Body of pancreas (tissue), 4 donors: ENCODE results near the gene SLC19A1.
A peak's percentile ranks its signal among the peaks of the same experiment; 100 is the strongest.

Source experiments
- POLR2A ChIP-seq, 3 donors: fragments of 450-650 bp; IDR thresholded peaks; one replicate each; pipeline ENCODE4 v1.6.1; 2016; ENCODE audit warnings: antibody characterized with exemption in 3 of 3, mild to moderate bottlenecking in 2 of 3
- TF ChIP-seq, protein P1 (sequence below), 7 experiments: fragments of 450-650 bp in 4 of 7; fragments of 200-600 bp in 3 of 7; sonication (generic) in 3 of 7; IDR thresholded peaks; one replicate each; pipeline ENCODE4 v1.5.1; 2016 to 2019; ENCODE audit warnings: antibody characterized with exemption in 7 of 7

DNA sequence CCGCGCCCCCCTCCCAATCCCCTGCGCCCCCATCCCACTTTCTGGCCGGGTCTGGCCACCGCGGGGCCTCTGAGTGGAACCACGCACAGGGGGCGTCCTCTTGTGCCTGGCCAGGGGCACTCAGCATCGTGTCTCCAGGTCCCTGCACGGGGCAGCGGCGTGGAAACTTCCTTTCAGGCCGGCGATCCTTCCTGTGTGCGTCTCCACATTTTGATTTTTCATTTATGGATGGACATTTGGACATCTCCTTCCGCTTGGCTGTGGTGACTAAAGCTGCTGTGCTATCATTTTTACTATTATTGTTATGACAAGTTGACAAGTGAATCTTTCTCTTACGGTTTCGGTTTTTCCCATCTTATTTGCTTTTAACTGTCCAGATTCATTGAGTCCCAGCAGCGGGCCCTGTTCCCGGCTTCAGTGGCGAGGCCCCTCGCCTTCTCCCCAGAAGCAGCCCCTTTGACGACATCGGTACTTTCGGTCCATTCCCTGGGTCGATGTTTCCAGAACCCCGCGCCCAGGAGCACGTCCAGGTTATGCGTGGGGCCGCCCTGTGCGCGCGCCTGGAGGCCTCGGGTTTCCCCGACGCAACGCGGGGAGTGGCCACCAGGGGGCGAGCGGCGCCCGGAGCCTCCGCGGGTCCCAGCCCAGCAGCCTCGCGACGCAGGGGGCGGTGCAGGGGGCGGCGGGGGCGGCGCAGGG is 12.4 kb upstream of the SLC19A1 start:
- TF ChIP-seq, protein P1, sequence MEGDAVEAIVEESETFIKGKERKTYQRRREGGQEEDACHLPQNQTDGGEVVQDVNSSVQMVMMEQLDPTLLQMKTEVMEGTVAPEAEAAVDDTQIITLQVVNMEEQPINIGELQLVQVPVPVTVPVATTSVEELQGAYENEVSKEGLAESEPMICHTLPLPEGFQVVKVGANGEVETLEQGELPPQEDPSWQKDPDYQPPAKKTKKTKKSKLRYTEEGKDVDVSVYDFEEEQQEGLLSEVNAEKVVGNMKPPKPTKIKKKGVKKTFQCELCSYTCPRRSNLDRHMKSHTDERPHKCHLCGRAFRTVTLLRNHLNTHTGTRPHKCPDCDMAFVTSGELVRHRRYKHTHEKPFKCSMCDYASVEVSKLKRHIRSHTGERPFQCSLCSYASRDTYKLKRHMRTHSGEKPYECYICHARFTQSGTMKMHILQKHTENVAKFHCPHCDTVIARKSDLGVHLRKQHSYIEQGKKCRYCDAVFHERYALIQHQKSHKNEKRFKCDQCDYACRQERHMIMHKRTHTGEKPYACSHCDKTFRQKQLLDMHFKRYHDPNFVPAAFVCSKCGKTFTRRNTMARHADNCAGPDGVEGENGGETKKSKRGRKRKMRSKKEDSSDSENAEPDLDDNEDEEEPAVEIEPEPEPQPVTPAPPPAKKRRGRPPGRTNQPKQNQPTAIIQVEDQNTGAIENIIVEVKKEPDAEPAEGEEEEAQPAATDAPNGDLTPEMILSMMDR (IDR thresholded peaks at IDR 0.05): peak; percentile 72 to 92 (median 83)
- peak in 1 of 3 donors; percentile 29 for TF ChIP-seq POLR2A (IDR thresholded peaks at IDR 0.05)
